Smooth muscle cell (in vitro differentiated cells): ENCODE data around the gene CASP7. TPM values are rescaled to one million over a fixed set of nuclear protein-coding genes. Genes with fewer than 3 reads are reported as not detected.

Source experiments
- DNase-seq: peaks from one replicate; lab custom pipeline; 2025; ENCODE audit not compliant: unreplicated experiment; lab: John Stamatoyannopoulos, UW
- H2AFZ ChIP-seq: fragments of 200-600 bp; sonication (generic); 2 replicates; pipeline ENCODE4 v1.6.0; 2016; ENCODE audit warnings: antibody characterized with exemption, low read depth, mild to moderate bottlenecking
- H3F3A ChIP-seq: fragments of 200-600 bp; sonication (generic); 2 replicates; pipeline ENCODE4 v1.6.0; 2017; ENCODE audit warnings: antibody characterized with exemption, low read depth
- H3K27ac ChIP-seq: fragments of 200-600 bp; sonication (generic); 2 replicates; pipeline ENCODE4 v1.5.1; 2016; ENCODE audit warnings: low read depth, mild to moderate bottlenecking
- H3K27me3 ChIP-seq: fragments of 200-600 bp; sonication (generic); 2 replicates; pipeline ENCODE4 v1.6.1; 2016; ENCODE audit warnings: low read depth, mild to moderate bottlenecking
- H3K36me3 ChIP-seq: fragments of 200-600 bp; sonication (generic); 2 replicates; pipeline ENCODE4 v1.5.1; 2016; ENCODE audit warnings: low read depth
- H3K4me1 ChIP-seq: fragments of 200-600 bp; sonication (generic); 2 replicates; pipeline ENCODE4 v1.5.1; 2016; ENCODE audit warnings: low read depth
- H3K4me2 ChIP-seq: fragments of 200-600 bp; sonication (generic); 2 replicates; pipeline ENCODE4 v1.6.0; 2016; ENCODE audit warnings: mild to moderate bottlenecking
- H3K4me3 ChIP-seq: fragments of 200-600 bp; sonication (generic); 2 replicates; pipeline ENCODE4 v1.5.1; 2016; ENCODE audit warnings: mild to moderate bottlenecking
- H3K79me2 ChIP-seq: fragments of 200-600 bp; sonication (generic); 2 replicates; pipeline ENCODE4 v1.6.0; 2016; ENCODE audit warnings: low read depth, mild to moderate bottlenecking
- H3K9ac ChIP-seq: fragments of 200-600 bp; sonication (generic); 2 replicates; pipeline ENCODE4 v1.6.0; 2016; ENCODE audit warnings: low read depth
- H3K9me3 ChIP-seq: fragments of 200-600 bp; sonication (generic); replicated peaks from 2 replicates; pipeline ENCODE4 v1.5.1; 2016; ENCODE audit warnings: low read depth
- H4K20me1 ChIP-seq: fragments of 200-600 bp; sonication (generic); 2 replicates; pipeline ENCODE4 v1.6.0; 2016; ENCODE audit warnings: low read depth
- CTCF ChIP-seq: fragments of 200-600 bp; sonication (generic); IDR thresholded peaks from 2 replicates; pipeline ENCODE4 v1.5.1; 2017; ENCODE audit warnings: borderline replicate concordance, mild to moderate bottlenecking, antibody characterized with exemption; ENCODE audit not compliant: insufficient read depth, poor library complexity, severe bottlenecking
- WGBS: methylation state at CpG from one replicate; pipeline ENCODE4 v1.1.7; 2016; ENCODE audit warnings: low lambda C conversion rate; 5-methylcytosine and 5-hydroxymethylcytosine counted together
- polyA plus RNA-seq: library from polyadenylated mRNA; unstranded; fragments of >200 nt; fragmentation: Nextera tagmentation; extraction: Ambion mirVana; gene quantifications from 2 replicates; pipeline ENCODE4 v1.2.1, GENCODE V29; 2016
- total RNA-seq: library from RNA; depleted of rRNA; stranded (reverse); fragments of >200 nt; gene quantifications from 2 replicates; pipeline ENCODE4 v1.2.3, GENCODE V29; 2014

The CASP7 gene
- total and polyA plus RNA-seq, 2 experiments from 2014 or later, result 16.2 to 21.5 TPM

- no peak for TF ChIP-seq CTCF
- Histone ChIP-seq H3K79me2 (peaks cover 7% of the 10 kb centered on the region), H3F3A (no peaks in the 10 kb centered on the region), H3K36me3 (no peaks in the 10 kb centered on the region), H3K9ac (peak overlapping the region; percentile 82), H4K20me1 (no peaks in the 10 kb centered on the region), H3K4me2 (peak overlapping the region; percentile 87), H3K4me3 (peak overlapping the region; percentile 82), H3K9me3 (no peaks in the 10 kb centered on the region), H2AFZ (peak overlapping the region; percentile 89), H3K4me1 (peaks cover 6% of the 10 kb centered on the region), H3K27me3 (no peaks in the 10 kb centered on the region), H3K27ac (peak overlapping the region; percentile 21)
- WGBS, result 15% methylated on average over 28 of the region's 28 CpGs
- DNase-seq, result no peak
Observed at GRCh38 chr10:113680190-113681111, 739 bp downstream of the CASP7 start.

- H3K4me3 ChIP-seq, result no peak overlapping the region
- H3F3A ChIP-seq, result no peaks in the 10 kb centered on the region
- DNase-seq, result no peak
- WGBS, result 95% methylated on average over 5 of the region's 5 CpGs
- no peak overlapping the region for H3K27ac ChIP-seq
- H3K27me3 ChIP-seq, result no peaks in the 10 kb centered on the region
- no peak overlapping the region for H2AFZ ChIP-seq
- H3K4me2 ChIP-seq, result no peak overlapping the region
- H3K9ac ChIP-seq, result no peak overlapping the region
- peaks cover 2% of the 10 kb centered on the region for H3K9me3 ChIP-seq
- H4K20me1 ChIP-seq, result no peaks in the 10 kb centered on the region
- TF ChIP-seq CTCF, result no peak
- H3K36me3 ChIP-seq, result no peaks in the 10 kb centered on the region
- H3K4me1 ChIP-seq, result peaks cover 6% of the 10 kb centered on the region
- H3K79me2 ChIP-seq, result peaks cover 7% of the 10 kb centered on the region
Observed at GRCh38 chr10:113681533-113682470, 2.1 kb downstream of the CASP7 start.

- Histone ChIP-seq H3K4me1 (peaks cover 6% of the 10 kb centered on the region), H3K79me2 (peaks cover 10% of the 10 kb centered on the region), H3K4me3 (no peak overlapping the region), H4K20me1 (no peaks in the 10 kb centered on the region), H3K27me3 (no peaks in the 10 kb centered on the region), H3K9ac (no peak overlapping the region), H3K27ac (no peak overlapping the region), H3K9me3 (peaks cover 10% of the 10 kb centered on the region), H3K4me2 (no peak overlapping the region), H3F3A (no peaks in the 10 kb centered on the region), H2AFZ (no peak overlapping the region), H3K36me3 (no peaks in the 10 kb centered on the region)
- 98% methylated on average over 2 of the region's 2 CpGs for WGBS
- DNase-seq, result no peak
- no peak for TF ChIP-seq CTCF
Observed at GRCh38 chr10:113683300-113683699, 3.6 kb downstream of the CASP7 start.
